ENCODE measurements around the gene ZG16.

GRCh38 chr16:29774730-29775129, 3.3 kb upstream of the ZG16 start:
- no peak for TF ChIP-seq CTCF (optimal IDR thresholded peaks at IDR 0.05 in 1 of 3, IDR thresholded peaks at IDR 0.05 in 1 of 3, conservative IDR thresholded peaks at IDR 0.05 in 1 of 3; ENCODE audit: extremely low read depth in 1 of 3, insufficient read depth in 2 of 3, low read length in 3 of 3)
- no peak for TF ChIP-seq EZH2 (IDR thresholded peaks at IDR 0.05; ENCODE audit: low read length)
